Ovary (tissue), 3 donors: ENCODE data around the gene SSMEM1.

Source experiments
- CTCF ChIP-seq, 3 donors: fragments of 450-650 bp in 2 of 3; fragments of 200-600 bp in 1 of 3; IDR thresholded peaks; one replicate each; pipeline versions ENCODE4 v1.5.1 to v1.8.0; 2016 to 2022; ENCODE audit warnings: antibody characterized with exemption in 3 of 3, mild to moderate bottlenecking in 1 of 3
- POLR2A ChIP-seq: fragments of 450-650 bp; IDR thresholded peaks from one replicate; pipeline ENCODE4 v1.6.1; 2017; ENCODE audit warnings: antibody characterized with exemption, mild to moderate bottlenecking, moderate library complexity
- donor health status: DM: no; HTN: no; CAD: no.

DNA sequence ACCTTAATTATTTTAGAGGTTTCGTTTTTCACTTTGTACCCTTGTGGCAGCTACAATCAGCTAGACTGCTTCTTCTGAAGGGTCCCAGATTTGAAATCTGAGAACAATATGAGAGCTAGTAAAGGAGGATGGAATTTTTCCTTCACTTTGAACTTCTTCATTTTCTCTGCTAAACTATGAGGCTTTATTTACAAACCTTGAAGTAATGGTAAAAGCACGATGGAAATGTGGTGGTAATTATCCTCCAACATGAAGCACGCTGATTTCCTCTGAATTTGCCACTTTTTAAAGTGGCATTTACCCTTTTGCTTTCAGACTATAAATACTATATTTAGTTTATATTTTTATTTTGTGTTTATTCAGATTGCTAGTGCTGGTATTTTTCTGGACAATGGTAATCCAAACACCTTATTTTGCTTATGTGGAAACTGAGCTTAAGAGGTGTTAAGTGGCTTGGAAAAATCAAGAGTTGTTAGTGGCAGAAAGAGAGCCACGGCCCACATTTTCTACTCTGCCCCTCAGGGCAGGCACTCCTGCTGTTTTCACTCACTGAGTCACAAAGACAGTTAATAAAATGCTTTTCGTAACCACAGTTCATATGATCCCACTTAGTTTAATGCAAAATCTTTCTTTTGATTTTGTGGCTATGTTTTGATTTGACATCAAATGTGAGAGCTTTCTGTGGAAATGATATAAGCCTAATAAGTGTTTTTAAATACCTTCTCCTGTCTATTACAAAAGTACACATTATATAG is 2.7 kb downstream of the SSMEM1 start:
- TF ChIP-seq CTCF (IDR thresholded peaks at IDR 0.05) = no peak
- TF ChIP-seq POLR2A = no peak
